Testis (tissue), 2 donors: ENCODE measurements around the gene R3HDM2.

Source experiments
- POLR2A ChIP-seq: fragments of 450-650 bp; IDR thresholded peaks from one replicate; pipeline ENCODE4 v1.6.1; 2017; ENCODE audit warnings: antibody characterized with exemption, mild to moderate bottlenecking, moderate library complexity
- TF ChIP-seq, protein P1 (sequence below), 3 experiments: fragments of 450-650 bp in 2 of 3; fragments of 200-600 bp in 1 of 3; sonication (generic) in 1 of 3; IDR thresholded peaks; one replicate each; pipeline ENCODE4 v1.5.1; 2016 to 2019; ENCODE audit warnings: antibody characterized with exemption in 3 of 3, mild to moderate bottlenecking in 2 of 3, moderate library complexity in 1 of 3

DNA sequence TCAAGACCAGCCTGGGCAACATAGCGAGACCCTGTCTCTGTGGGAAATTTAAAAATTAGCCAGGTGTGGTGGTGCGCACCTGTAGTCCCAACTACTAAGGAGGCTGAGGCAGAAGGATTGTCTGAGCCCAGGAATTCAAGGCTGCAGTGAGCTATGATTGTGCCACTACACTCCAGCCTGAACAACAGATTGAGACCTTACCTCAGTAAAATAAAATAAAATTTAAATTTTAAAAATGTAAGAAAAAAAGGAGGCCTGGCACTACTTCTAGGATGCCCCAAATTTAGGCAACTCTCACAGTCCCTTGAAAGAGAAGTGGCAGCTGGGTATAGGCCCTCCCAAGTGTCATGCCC, 23.3 kb upstream of the R3HDM2 start:
- TF ChIP-seq, protein P1, sequence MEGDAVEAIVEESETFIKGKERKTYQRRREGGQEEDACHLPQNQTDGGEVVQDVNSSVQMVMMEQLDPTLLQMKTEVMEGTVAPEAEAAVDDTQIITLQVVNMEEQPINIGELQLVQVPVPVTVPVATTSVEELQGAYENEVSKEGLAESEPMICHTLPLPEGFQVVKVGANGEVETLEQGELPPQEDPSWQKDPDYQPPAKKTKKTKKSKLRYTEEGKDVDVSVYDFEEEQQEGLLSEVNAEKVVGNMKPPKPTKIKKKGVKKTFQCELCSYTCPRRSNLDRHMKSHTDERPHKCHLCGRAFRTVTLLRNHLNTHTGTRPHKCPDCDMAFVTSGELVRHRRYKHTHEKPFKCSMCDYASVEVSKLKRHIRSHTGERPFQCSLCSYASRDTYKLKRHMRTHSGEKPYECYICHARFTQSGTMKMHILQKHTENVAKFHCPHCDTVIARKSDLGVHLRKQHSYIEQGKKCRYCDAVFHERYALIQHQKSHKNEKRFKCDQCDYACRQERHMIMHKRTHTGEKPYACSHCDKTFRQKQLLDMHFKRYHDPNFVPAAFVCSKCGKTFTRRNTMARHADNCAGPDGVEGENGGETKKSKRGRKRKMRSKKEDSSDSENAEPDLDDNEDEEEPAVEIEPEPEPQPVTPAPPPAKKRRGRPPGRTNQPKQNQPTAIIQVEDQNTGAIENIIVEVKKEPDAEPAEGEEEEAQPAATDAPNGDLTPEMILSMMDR (IDR thresholded peaks at IDR 0.05), result no peak
- no peak for TF ChIP-seq POLR2A
